M059J (cell line): Measurements from ENCODE around the gene TREH. TPM values are rescaled to one million over a fixed set of nuclear protein-coding genes. Genes with fewer than 3 reads are reported as not detected.
A peak's percentile ranks its signal among the peaks of the same experiment; 100 is the strongest.

Source experiments
- DNase-seq: peaks from one replicate; pipeline ENCODE4 v3.0.0-alpha.2; 2012; ENCODE audit warnings: low read depth
- total RNA-seq: library from RNA; depleted of rRNA; stranded (reverse); fragments of >200 nt; shearing (Covaris generic); gene quantifications from 2 replicates; pipeline ENCODE4 v1.2.3, GENCODE V29; 2014

Gene TREH
- total RNA-seq, 1 experiment from 2014 or later, result not detected

GRCh38 chr11:118629761-118630661 lies 49.4 kb downstream of the TREH start:
- no peak for DNase-seq

- no peak for DNase-seq
Measured at GRCh38 chr11:118628861-118629549, 50.4 kb downstream of the TREH start.

- no peak for DNase-seq
Measured at GRCh38 chr11:118628432-118628831, 51.0 kb downstream of the TREH start.

- DNase-seq, result no peak
Measured at GRCh38 chr11:118628031-118628430, 51.4 kb downstream of the TREH start.

GRCh38 chr11:118627566-118627965 lies 51.9 kb downstream of the TREH start:
- no peak for DNase-seq

GRCh38 chr11:118625976-118626375 lies 53.5 kb downstream of the TREH start:
- no peak for DNase-seq

GRCh38 chr11:118625036-118625690 lies 54.3 kb downstream of the TREH start:
- DNase-seq, result no peak

- peak; percentile 75 for DNase-seq
Measured at GRCh38 chr11:118623269-118623655, 56.2 kb downstream of the TREH start.

- peak; percentile 98 for DNase-seq
Measured at GRCh38 chr11:118622376-118623268, 56.8 kb downstream of the TREH start.

- peak; percentile 31 for DNase-seq
Measured at GRCh38 chr11:118621784-118622375, 57.6 kb downstream of the TREH start.

- DNase-seq, result peak; percentile 94
Measured at GRCh38 chr11:118621071-118621783, 58.2 kb downstream of the TREH start.

- peak; percentile 54 for DNase-seq
Measured at GRCh38 chr11:118620529-118621070, 58.9 kb downstream of the TREH start.

GRCh38 chr11:118619444-118620197 lies 59.8 kb downstream of the TREH start:
- DNase-seq, result peak; percentile 98

- DNase-seq, result peak; percentile 89
Measured at GRCh38 chr11:118618991-118619375, 60.5 kb downstream of the TREH start.

- peak; percentile 84 for DNase-seq
Measured at GRCh38 chr11:118618115-118618990, 61.1 kb downstream of the TREH start.

GRCh38 chr11:118615976-118616371 lies 63.5 kb downstream of the TREH start:
- peak; percentile 31 for DNase-seq

- peak; percentile 78 for DNase-seq
Measured at GRCh38 chr11:118615282-118615975, 64.0 kb downstream of the TREH start.

- DNase-seq, result no peak
Measured at GRCh38 chr11:118614511-118614910, 64.9 kb downstream of the TREH start.
